ENCODE data around the gene MYL5.

- TF ChIP-seq CTCF (conservative IDR thresholded peaks at IDR 0.05 in 1 of 2, IDR thresholded peaks at IDR 0.05 in 1 of 2; ENCODE audit: low read depth in 1 of 2, low read length in 2 of 2) = no peak
- TF ChIP-seq EZH2 (IDR thresholded peaks at IDR 0.05; ENCODE audit: low read length, missing control alignments) = no peak
These were observed 39.7 kb downstream of the MYL5 start for GRCh38 chr4:714087-714486.
